Measurements from ENCODE around the gene LRRC61.
A peak's percentile ranks its signal among the peaks of the same experiment; 100 is the strongest.
"Not testable (repeated sequence)": the region's sequence is repeated elsewhere in the genome, so short reads cannot be mapped to it uniquely, and the experiment has no call there.

LRRC61 gene

GRCh38 chr7:150308575-150308974 is 14.6 kb upstream of the LRRC61 start:
- no peak for DNase-seq

DNA sequence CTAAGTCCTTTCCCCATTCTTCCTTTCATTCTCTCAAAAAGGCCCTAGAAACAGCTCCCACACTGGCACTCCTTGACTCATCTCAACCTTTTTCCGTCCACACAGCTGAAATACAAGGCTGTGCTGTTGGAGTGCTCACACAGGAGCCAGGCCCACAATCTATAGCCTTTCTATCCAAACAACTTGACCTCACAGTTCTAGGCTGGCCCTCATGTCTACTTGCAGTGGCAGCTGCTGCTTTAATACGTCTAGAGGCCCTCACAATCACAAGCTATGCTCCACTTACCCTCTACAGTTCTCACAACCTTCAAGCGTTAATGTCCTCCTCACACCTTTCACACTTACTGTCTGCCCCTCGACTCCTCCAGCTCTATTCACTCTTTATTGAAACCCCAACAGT is 12.0 kb upstream of the LRRC61 start:
- DNase-seq: no peak

GRCh38 chr7:150311711-150312110 is 11.4 kb upstream of the LRRC61 start:
- DNase-seq: no peak

- DNase-seq: not testable (repeated sequence)
Measured at GRCh38 chr7:150312649-150313366, 10.3 kb upstream of the LRRC61 start.

GRCh38 chr7:150313367-150313809 is 9.8 kb upstream of the LRRC61 start:
- no peak for DNase-seq

DNA sequence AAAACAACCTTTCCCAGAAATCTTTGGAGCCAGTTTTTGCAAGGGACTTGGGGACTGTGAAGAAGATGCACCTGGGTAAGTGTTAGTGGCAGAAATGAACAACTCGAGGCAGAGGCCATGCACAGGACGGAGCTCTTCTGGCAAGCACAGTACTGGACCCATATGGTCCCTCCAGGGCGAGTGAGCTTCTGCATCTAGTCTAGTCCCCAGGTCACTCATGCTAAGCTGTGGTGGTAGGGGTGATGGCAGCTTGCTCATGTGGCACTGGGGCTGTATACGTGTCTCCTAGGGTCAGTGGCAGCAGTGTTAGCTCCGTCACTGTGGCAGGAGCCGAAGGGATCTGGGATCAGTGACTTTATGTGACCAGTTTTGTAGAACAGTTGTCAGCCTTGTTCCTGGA is 9.3 kb upstream of the LRRC61 start:
- DNase-seq: no peak

- no peak for DNase-seq
Measured at GRCh38 chr7:150314639-150315239, 8.4 kb upstream of the LRRC61 start.

GRCh38 chr7:150316987-150317386 is 6.2 kb upstream of the LRRC61 start:
- DNase-seq: not testable (repeated sequence)

GRCh38 chr7:150317748-150318444 is 5.3 kb upstream of the LRRC61 start:
- no peak for DNase-seq

DNA sequence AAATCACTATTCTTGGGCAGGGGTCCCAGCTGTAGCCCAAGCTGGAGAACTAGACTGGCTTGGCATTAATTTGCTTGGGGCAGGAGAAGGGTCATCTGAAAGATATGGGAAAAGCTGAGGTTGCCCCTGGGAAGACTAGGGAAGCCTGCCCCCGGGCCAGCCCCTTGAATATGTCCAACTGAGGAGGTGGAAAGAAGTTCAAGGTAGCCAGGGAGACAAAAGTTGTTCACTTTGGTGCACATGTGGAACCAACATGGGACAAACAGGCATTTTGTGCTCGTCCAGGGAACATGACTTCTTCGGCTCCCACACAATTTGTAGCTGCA is 1.4 kb upstream of the LRRC61 start:
- no peak for DNase-seq

GRCh38 chr7:150322114-150322832 is 882 bp upstream of the LRRC61 start:
- DNase-seq: peak; percentile 27

DNA sequence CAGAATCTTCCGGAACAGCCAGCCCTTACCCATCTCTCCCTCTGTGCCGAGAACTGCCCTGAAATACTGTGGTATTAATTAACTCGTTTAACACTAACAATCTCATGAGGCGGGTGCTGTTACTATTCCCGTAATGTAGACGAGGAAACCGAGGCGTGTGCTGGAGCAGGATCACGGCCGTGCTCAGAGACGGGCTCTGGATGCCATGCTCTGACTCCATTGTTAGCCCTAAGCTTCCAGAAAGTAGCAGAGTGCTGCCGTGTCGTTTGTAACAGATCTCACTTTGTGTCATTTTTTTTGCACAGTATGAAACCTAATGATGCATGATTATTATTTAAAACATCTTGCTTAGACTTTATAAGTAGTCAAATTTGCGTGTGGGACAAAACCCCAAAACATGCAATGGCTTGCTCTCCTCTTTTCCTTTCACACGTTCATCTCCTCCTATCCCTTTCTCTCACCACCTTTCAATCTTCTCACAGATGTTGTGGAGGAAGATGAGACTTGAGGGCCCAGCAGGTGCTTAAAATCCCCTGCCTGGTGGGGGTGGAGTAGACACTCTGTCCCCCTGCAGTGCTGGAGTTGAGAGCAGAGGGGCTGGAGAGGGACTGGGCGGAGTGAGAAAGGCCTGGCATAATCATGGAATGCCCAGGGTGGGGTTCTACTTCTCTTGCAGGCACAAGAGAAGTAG is 672 bp downstream of the LRRC61 start:
- DNase-seq: peak; percentile 40

DNA sequence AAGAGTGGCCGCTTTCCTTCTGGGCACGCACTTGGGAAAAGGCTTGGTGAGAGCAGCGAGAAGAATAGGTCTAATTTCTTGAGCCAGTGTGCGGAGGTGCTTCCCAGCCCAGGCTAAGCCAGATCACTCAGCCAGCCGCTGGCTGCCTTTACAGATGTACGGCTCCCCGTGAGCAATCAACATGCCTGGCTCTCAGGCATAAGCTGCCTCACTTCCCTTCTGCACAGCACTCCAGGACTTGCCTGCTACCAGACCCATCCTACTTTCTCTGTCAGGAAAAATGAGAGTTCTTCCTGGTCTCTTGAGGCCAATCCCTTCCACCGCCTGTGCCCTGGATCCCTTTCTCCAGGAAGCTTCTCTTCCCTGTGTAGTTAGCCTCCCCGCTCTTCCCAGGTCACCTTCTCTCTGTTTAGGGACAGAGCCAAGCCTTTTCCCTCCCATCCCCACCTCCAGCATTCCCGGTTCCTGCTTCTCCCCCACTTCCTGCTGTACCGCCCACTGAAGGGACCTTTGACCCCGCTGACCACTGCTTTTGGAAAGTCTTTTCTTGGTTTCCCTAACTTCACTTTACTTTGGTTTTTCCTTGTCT is 1.3 kb downstream of the LRRC61 start:
- DNase-seq: no peak

GRCh38 chr7:150325110-150325611 is 2.0 kb downstream of the LRRC61 start:
- no peak for DNase-seq

- no peak for DNase-seq
Measured at GRCh38 chr7:150325901-150326300, 2.7 kb downstream of the LRRC61 start.

DNA sequence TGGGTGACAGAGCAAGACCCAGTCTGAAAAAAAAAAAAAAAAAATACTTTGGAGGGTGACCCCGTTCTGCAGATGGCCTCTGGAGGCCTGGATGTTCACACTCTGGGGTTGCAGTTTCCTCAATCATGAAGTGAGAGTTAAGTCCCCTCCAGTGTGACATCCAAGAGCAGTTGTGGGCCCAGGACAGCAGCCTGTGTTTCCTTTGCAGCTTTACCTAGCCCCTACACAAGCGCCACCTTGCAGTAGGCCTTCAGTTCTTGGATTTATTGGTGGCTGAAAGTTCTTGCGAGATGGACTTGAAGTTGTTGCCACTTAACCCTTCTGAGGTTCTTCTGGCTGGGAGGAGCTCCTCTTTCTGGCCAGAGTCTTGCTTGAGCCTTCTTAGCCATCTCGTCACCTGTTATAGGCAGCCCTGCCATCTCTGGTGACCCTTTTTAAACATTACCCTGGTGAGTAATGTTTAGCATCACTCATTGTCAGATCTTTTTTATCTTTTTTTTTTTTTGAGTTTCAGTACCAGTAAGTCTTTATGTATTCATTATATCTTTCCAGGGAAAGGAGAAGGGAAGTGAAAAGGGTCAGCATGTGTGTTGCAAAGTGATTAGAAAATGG is 3.6 kb downstream of the LRRC61 start:
- DNase-seq: no peak

DNA sequence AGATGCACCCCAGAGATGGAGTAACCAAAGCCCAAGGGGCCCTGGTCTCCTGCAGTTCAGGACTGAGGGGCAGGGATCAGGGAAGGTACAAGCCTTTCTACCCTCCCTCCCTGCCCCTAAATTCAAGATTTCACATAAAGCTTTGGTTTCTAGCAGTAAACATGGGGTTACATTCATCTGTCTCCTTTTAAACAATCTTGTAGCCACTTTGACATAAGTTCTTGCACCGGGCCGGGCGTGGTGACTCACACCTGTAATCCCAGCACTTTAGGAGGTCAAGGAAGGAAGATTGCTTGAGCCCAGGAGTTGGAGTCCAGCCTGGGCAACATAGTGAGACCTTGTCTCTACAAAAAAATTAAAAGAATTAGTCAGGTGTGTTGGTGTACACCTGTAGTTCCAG is 4.2 kb downstream of the LRRC61 start:
- no peak for DNase-seq

GRCh38 chr7:150329331-150330120 is 6.4 kb downstream of the LRRC61 start:
- no peak for DNase-seq

DNA sequence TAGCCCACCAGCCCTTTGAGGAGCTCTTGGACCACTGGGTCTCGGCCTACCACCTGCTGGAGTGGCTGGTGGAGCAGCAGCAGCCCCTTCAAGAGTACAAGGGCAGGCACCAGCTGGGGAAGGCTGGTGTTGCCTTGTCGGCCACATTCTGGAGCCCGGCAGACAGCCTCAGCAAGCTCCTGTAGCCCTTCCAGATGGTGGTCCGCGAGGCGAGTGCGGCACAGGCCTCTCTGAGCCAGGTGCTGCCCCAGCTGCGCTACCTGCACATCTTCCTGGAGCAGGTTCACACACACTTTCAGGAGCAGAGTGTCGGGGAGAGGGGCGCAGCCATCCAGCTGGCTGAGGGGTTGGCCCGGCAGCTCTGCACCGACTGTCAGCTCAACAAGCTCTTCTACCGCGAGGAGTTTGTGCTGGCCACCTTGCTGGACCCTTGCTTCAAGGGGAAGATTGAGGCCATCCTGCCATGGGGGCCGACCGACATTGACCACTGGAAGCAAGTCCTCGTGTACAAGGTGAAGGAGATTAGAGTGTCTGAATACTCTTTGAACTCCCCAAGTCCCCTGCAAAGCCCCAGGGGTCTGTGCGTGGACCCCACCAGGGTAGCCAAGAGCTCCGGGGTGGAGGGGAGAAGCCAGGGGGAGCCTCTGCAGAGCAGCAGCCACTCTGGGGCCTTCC is 7.2 kb downstream of the LRRC61 start:
- no peak for DNase-seq

- no peak for DNase-seq
Measured at GRCh38 chr7:150332852-150333635, 9.9 kb downstream of the LRRC61 start.

Data from NCI-H1092 treated with DMSO at 0.1 percent for 48 hours (cell line).